ENCODE results near the gene FASN. TPM values are rescaled to one million over a fixed set of nuclear protein-coding genes. Genes with fewer than 3 reads are reported as not detected.
"Not testable (repeated sequence)": the region's sequence is repeated elsewhere in the genome, so short reads cannot be mapped to it uniquely, and the experiment has no call there.

FASN gene
- 100 to 1,000 TPM; 209 to 212 TPM for total RNA-seq

- H3K36me3 Mint-ChIP-seq = peaks cover 6% of the 10 kb centered on the region
- intact Hi-C loops (cut with micrococcal nuclease) = loop anchor here (1.0 to 10.0 kb wide), 10 partner anchors 8 to 656 kb away; partner anchors contain the start of genes ARHGDIA, ASPSCR1, CYBC1 and LRRC45
- ChIA-PET POLR2A (interaction anchor here (0.6 to 1.8 kb wide), 12 partner anchors 8 to 395 kb away, joined by 3 to 8 read pairs (median 4); partner anchors contain the start of genes CENPX, DUS1L, LRRC45 and MRPL12), CTCF (interaction anchor here (0.6 to 1.8 kb wide), 7 partner anchors 8 to 422 kb away, joined by 3 to 7 read pairs (median 3); partner anchors contain the start of genes CENPX and LRRC45)
- H3K27me3 Mint-ChIP-seq = no peaks in the 10 kb centered on the region
- DNase-seq = peak; percentile 95
- H3K4me3 Mint-ChIP-seq = peak within 1 kb of the TSS; percentile 71
- H3K9me3 Mint-ChIP-seq = no peaks in the 10 kb centered on the region
- peak within 1 kb of the TSS; percentile 69 for H3K27ac Mint-ChIP-seq
- peaks cover 12% of the 10 kb centered on the region for H3K4me1 Mint-ChIP-seq (ENCODE audit: low read depth)
Measured at GRCh38 chr17:82098169-82098938, at the start of gene FASN. Gene FASN (minus strand): TSS chr17:82098236. CDS start chr17:82096445, 1,791 bp downstream.

DNA sequence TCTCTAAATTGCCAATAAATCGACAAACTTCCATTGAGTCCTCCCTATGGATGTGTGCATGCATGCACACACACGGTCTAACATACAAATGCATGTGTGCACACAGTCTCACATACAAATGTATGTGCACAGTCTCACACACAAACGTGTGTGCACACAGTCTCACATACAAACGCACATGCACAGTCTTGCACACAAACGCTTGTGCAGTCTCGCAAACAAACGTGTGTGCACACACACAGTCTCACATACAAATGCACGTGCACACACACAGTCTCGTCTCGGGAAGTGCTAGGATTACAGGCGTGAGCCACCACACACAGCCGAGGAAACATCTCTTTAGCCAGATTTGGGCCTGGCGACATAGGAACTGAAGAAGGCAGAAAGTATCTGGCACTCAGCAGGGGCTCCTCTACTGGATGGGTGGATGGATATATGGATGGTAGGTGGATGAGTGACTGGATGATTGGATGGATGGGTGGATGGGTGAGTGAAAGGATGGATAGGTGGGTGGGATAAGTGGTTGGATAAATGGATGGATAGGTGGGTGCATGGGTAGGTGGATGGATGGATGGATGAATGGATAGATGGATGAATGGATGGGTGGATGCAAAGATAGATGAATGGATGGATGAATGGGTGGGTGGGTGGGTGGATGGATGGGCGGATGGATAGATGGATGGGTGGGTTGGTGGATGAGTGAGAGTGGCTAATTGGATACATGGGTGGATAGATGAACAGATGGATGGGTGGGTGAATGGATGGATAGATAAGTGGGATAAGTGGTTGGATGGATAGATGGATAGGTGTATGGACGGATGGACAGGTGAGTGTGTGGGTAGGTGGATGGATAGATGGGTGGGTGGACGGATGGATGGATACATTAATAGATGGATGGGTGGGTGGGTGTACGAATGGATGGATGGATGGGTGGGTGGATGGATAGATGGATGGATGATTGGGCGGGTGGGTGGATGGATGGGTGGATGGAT is 48.9 kb upstream of the FASN start:
- no peak for DNase-seq
- ChIA-PET POLR2A (no interaction called here), CTCF (no interaction called here)
- no peak overlapping the region for H3K4me3 Mint-ChIP-seq
- H3K27ac Mint-ChIP-seq = no peak overlapping the region
- intact Hi-C loops (cut with micrococcal nuclease) = no loop called here
- no peaks in the 10 kb centered on the region for H3K9me3 Mint-ChIP-seq
- no peaks in the 10 kb centered on the region for H3K4me1 Mint-ChIP-seq (ENCODE audit: low read depth)
- H3K27me3 Mint-ChIP-seq = no peaks in the 10 kb centered on the region
- peaks cover 1% of the 10 kb centered on the region for H3K36me3 Mint-ChIP-seq

GRCh38 chr17:82145550-82146155 is 47.6 kb upstream of the FASN start:
- Mint-ChIP-seq H3K9me3 (no peaks in the 10 kb centered on the region), H3K27ac (no peak overlapping the region), H3K4me3 (no peak overlapping the region), H3K27me3 (no peaks in the 10 kb centered on the region), H3K4me1 (ENCODE audit: low read depth) (no peaks in the 10 kb centered on the region), H3K36me3 (peaks cover 1% of the 10 kb centered on the region)
- intact Hi-C loops (cut with micrococcal nuclease) = no loop called here
- DNase-seq = no peak
- CTCF ChIA-PET = interaction anchor here (0.6 to 3.0 kb wide), 2 partner anchors 186 to 194 kb away, joined by 3 to 6 read pairs; no protein-coding TSS in a partner anchor
- POLR2A ChIA-PET = no interaction called here

DNA sequence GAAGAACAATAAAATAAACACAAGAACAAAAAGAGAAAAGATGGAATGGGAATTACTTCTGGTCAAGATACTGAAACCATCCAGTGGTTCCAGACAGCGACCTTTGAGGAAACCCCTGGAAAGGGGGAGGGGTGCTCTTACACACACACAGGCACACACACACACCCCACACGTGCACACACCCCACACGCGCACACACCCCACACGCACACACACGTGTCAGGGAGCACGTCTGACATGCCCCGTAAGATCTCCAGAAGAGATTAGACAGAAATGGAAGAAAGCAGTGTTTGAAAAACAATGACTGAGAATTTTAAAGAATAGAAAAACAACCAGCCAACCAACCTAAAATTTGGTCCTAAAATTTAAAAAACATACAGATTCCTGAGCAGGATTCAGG is 45.3 kb upstream of the FASN start:
- peaks cover 1% of the 10 kb centered on the region for H3K36me3 Mint-ChIP-seq
- H3K4me1 Mint-ChIP-seq (ENCODE audit: low read depth) = no peaks in the 10 kb centered on the region
- H3K27ac Mint-ChIP-seq = no peak overlapping the region
- intact Hi-C loops (cut with micrococcal nuclease) = no loop called here
- ChIA-PET CTCF (interaction anchor here (3.0 kb wide), 1 partner anchor 184 kb away, joined by 6 read pairs; no protein-coding TSS in a partner anchor), POLR2A (no interaction called here)
- no peak overlapping the region for H3K4me3 Mint-ChIP-seq
- H3K27me3 Mint-ChIP-seq = no peaks in the 10 kb centered on the region
- no peak for DNase-seq
- H3K9me3 Mint-ChIP-seq = no peaks in the 10 kb centered on the region

GRCh38 chr17:82139961-82140360 is 41.9 kb upstream of the FASN start:
- intact Hi-C loops (cut with micrococcal nuclease); H3K27ac Mint-ChIP-seq; H3K4me3 Mint-ChIP-seq; DNase-seq; H3K4me1 Mint-ChIP-seq (ENCODE audit: low read depth); CTCF ChIA-PET; H3K36me3 Mint-ChIP-seq; H3K27me3 Mint-ChIP-seq; H3K9me3 Mint-ChIP-seq: not testable (repeated sequence)
- POLR2A ChIA-PET = interaction anchor here (0.6 kb wide), 1 partner anchor 162 kb away, joined by 4 read pairs; no protein-coding TSS in a partner anchor

- Mint-ChIP-seq H3K27me3 (no peaks in the 10 kb centered on the region), H3K36me3 (no peaks in the 10 kb centered on the region), H3K27ac (no peak overlapping the region), H3K4me3 (no peak overlapping the region), H3K9me3 (no peaks in the 10 kb centered on the region), H3K4me1 (ENCODE audit: low read depth) (no peaks in the 10 kb centered on the region)
- DNase-seq = no peak
- ChIA-PET CTCF (no interaction called here), POLR2A (no interaction called here)
- intact Hi-C loops (cut with micrococcal nuclease) = no loop called here
Measured at GRCh38 chr17:82138511-82138992, 40.5 kb upstream of the FASN start.

DNA sequence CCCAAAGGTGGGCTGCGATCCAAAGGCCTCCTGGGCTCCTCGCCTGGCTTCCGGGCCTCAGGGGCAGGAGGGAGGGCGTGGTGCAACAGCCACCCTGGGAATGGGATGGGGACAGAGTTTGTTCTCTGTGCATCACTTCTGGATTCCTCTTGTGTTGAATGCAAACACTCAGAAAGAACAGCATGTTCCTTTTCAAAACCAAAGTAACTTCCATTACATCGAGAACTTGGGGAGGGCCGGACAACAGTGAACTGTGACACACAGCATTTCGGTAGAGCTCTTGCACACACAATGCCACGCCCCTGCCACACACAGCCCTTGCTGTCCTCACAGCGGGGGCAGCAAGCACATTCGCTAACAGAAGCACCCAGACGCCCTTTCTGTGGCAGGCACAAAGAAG is 36.1 kb upstream of the FASN start:
- Mint-ChIP-seq H3K27ac (no peak overlapping the region), H3K4me3 (no peak overlapping the region), H3K27me3 (no peaks in the 10 kb centered on the region), H3K36me3 (no peaks in the 10 kb centered on the region), H3K9me3 (no peaks in the 10 kb centered on the region), H3K4me1 (ENCODE audit: low read depth) (peaks cover 4% of the 10 kb centered on the region)
- intact Hi-C loops (cut with micrococcal nuclease) = no loop called here
- CTCF ChIA-PET = interaction anchor here (0.6 kb wide), 1 partner anchor 17 kb away, joined by 3 read pairs; no protein-coding TSS in a partner anchor
- POLR2A ChIA-PET = no interaction called here
- no peak for DNase-seq

- H3K9me3 Mint-ChIP-seq; H3K27me3 Mint-ChIP-seq; H3K27ac Mint-ChIP-seq; H3K4me3 Mint-ChIP-seq; intact Hi-C loops (cut with micrococcal nuclease); H3K36me3 Mint-ChIP-seq; DNase-seq; H3K4me1 Mint-ChIP-seq (ENCODE audit: low read depth); CTCF ChIA-PET; POLR2A ChIA-PET: not testable (repeated sequence)
Measured at GRCh38 chr17:82133166-82133953, 35.3 kb upstream of the FASN start.

GRCh38 chr17:82129095-82129494 is 31.1 kb upstream of the FASN start:
- Mint-ChIP-seq H3K27ac (no peak overlapping the region), H3K4me3 (no peak overlapping the region), H3K9me3 (no peaks in the 10 kb centered on the region), H3K27me3 (no peaks in the 10 kb centered on the region), H3K4me1 (ENCODE audit: low read depth) (peaks cover 36% of the 10 kb centered on the region), H3K36me3 (peaks cover 4% of the 10 kb centered on the region)
- ChIA-PET POLR2A (no interaction called here), CTCF (no interaction called here)
- intact Hi-C loops (cut with micrococcal nuclease) = loop anchor here (5.0 kb wide), 1 partner anchor 78 kb away; no protein-coding TSS in a partner anchor
- no peak for DNase-seq

- POLR2A ChIA-PET = no interaction called here
- H3K4me3 Mint-ChIP-seq = no peak overlapping the region
- H3K27me3 Mint-ChIP-seq = no peaks in the 10 kb centered on the region
- H3K36me3 Mint-ChIP-seq = peaks cover 4% of the 10 kb centered on the region
- CTCF ChIA-PET = no interaction called here
- peaks cover 41% of the 10 kb centered on the region for H3K4me1 Mint-ChIP-seq (ENCODE audit: low read depth)
- no peak overlapping the region for H3K27ac Mint-ChIP-seq
- DNase-seq = no peak
- intact Hi-C loops (cut with micrococcal nuclease) = loop anchor here (5.0 kb wide), 1 partner anchor 79 kb away; no protein-coding TSS in a partner anchor
- no peaks in the 10 kb centered on the region for H3K9me3 Mint-ChIP-seq
Measured at GRCh38 chr17:82128287-82128686, 30.3 kb upstream of the FASN start.

- H3K4me3 Mint-ChIP-seq = no peak overlapping the region
- intact Hi-C loops (cut with micrococcal nuclease) = loop anchor here (5.0 kb wide), 1 partner anchor 80 kb away; no protein-coding TSS in a partner anchor
- DNase-seq = no peak
Measured at GRCh38 chr17:82127704-82128103, 29.7 kb upstream of the FASN start.

More at GRCh38 chr17:82127704-82128103, 29.7 kb upstream of the FASN start:
- Mint-ChIP-seq H3K27ac (peak overlapping the region; percentile 14), H3K36me3 (peaks cover 4% of the 10 kb centered on the region), H3K4me1 (ENCODE audit: low read depth) (peaks cover 43% of the 10 kb centered on the region), H3K27me3 (no peaks in the 10 kb centered on the region), H3K9me3 (no peaks in the 10 kb centered on the region)
- ChIA-PET POLR2A (interaction anchor here (1.3 kb wide), 1 partner anchor 30 kb away, joined by 5 read pairs; the partner anchor contains the start of gene FASN), CTCF (interaction anchor here (0.9 to 2.2 kb wide), 3 partner anchors 22 to 168 kb away, joined by 3 to 7 read pairs (median 7); no protein-coding TSS in a partner anchor)

Measured in activated CD4-positive, alpha-beta memory T cell treated with anti-CD3 and anti-CD28 coated beads for 36 hours (primary cell).